ENCODE results near the gene CLEC18B.
A peak's percentile ranks its signal among the peaks of the same experiment; 100 is the strongest.
"Not testable (repeated sequence)": the region's sequence is repeated elsewhere in the genome, so short reads cannot be mapped to it uniquely, and the experiment has no call there.

The CLEC18B gene

GRCh38 chr16:74404148-74404933 lies 16.9 kb downstream of the CLEC18B start:
- not testable (repeated sequence) for DNase-seq

GRCh38 chr16:74400238-74400637 lies 21.0 kb downstream of the CLEC18B start:
- DNase-seq: not testable (repeated sequence)

GRCh38 chr16:74398212-74398895 lies 22.9 kb downstream of the CLEC18B start:
- not testable (repeated sequence) for DNase-seq

- not testable (repeated sequence) for DNase-seq
Observed at GRCh38 chr16:74396521-74397017, 24.7 kb downstream of the CLEC18B start.

- DNase-seq: not testable (repeated sequence)
Observed at GRCh38 chr16:74394604-74395003, 26.7 kb downstream of the CLEC18B start.

DNA sequence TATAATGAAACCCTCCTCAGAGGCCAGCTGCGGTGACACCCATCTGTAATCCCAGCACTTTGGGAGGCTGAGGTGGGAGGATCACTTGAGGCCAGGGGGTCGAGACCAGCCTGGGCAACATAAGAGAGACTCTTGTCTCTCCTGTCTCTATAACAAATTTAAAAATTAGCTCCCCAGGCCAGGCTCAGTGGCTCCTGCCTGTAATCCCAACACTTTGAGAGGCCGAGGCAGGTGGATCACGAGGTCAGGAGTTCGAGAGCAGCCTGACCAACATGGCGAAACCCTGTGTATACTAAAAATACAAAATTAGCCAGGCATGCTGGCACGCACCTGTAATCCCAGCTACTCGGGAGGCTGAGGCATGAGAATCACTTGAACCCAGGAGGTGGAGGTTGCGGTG lies 27.1 kb downstream of the CLEC18B start:
- not testable (repeated sequence) for DNase-seq

- not testable (repeated sequence) for DNase-seq
Observed at GRCh38 chr16:74391454-74392050, 29.7 kb downstream of the CLEC18B start.

GRCh38 chr16:74382339-74383034 lies 38.8 kb downstream of the CLEC18B start:
- not testable (repeated sequence) for DNase-seq

- DNase-seq: not testable (repeated sequence)
Observed at GRCh38 chr16:74373847-74374184, 47.5 kb downstream of the CLEC18B start.

DNA sequence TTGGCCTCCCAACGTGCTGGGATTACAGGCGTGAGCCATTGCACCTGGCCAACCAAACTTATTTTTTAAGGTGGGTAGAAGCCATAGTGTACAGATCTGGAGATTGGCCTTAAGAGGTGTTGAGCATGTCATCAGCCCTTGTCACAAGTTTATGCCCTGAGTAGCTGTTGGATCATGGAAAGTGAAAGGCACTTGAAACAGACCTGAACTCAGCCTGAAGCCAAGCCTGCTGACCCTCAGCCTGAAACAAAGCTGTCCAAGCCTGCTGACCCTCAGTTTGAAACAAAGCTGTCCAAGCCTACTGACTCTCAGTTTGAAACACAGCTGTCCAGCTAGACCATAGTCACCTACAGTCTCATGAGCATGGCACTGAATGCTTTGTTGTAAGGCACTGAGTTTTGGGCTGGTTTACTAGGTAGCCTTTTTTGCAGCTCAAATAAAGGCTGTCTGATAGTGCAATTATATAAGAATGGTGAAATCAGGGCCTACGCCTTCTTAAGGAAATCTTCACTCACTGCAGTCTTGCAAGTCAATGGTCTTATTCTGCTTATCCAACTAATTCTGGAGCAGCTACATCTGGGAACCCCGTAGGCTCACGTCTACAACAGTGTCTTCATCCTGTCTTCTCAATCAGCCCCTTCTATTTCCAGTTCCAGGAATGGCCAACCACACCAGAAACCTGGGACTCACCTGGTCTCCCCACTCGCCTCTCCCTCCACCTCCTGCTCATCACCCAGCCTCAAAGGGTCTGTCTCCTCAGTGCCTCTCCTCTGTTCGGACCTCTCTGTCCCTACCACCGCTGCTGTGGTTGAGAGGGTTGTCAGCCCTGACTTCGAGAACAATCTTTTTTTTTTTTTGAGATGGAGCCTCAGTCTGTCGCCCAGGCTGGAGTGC lies 48.1 kb downstream of the CLEC18B start:
- DNase-seq: no peak

DNA sequence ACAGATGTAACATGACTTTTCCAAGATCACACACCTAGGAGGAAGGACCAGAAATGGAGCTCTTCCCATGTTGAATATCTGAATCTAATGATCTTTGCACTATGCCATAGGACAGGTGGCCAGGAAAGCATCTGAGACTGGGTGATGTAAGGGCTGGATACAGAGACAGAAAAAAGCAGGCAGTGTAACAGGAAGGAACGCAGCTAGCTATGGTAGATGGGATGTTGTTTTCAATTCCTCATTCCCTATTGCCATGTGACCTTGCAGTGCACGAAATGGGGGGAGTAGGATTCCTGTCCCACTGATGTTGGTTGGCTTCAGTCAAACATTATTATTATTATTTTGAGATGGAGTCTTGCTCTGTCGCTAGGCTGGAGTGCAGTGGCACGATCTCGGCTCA lies 48.9 kb downstream of the CLEC18B start:
- DNase-seq: peak in 1 of 2 donors; percentile 1

DNA sequence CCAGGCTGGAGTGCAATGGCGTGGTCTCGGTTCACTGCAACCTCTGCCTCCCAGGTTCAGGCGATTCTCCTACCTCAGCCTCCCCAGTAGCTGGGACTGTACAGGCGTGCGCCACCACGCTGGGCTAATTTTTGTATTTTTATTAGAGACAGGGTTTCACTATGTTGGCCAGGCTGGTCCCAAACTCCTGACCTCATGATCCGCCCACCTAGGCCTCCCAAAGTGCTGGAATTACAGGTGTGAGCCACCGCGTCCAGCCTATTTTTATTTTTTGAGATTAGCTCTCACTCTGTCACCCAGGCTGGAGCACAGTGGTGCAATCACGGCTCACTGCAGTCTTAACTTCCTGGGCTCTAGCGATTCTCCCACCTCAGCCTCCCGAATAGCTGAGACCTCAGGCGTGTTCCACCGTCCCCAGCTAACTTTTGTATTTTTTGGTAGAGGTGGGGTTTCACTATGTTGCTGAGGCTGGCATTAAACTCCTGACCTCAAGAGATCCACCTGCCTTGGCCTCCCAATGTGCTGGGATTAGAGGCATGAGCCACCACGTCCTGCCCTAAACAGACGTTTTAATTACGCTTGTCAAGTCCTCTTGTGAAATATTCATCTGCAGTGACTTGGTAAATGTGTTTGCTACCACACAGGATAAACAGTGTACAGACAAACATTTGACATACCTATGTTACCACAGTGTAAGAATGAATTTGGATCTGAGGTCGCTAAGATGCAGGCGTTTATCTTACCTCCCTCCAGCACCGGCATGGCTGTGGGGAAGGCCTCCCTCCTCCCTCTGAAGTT lies 50.7 kb downstream of the CLEC18B start:
- DNase-seq: not testable (repeated sequence)

GRCh38 chr16:74368002-74368911 lies 53.0 kb downstream of the CLEC18B start:
- DNase-seq: peak; percentile 89 to 97

DNA sequence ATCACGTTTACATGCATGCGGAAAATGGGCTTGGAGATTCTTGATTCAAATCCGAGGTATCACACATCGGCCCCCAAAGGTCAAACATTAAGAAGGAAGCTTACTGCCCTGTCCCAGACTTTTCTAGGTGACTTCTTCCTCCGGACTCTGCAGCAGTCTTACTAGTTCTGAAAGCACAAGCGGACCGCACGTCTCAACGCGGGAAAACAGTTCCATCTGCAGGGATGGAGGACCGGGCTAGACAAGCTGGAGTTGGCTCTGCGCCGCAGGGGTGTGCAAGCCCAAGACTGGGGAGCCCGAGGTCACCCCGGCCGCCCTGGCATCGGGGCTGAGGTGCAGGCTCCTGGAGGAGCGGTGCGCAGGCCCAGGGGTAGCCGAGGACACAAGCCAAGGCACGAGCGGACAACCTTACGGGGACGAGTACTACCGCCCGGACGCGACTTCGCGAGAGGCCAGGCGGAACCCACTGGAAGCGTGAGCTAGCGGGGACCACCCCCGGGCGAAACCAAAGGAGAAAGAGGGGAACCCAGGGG lies 53.7 kb downstream of the CLEC18B start:
- peak; percentile 9 to 28 for DNase-seq

GRCh38 chr16:74361646-74362610 lies 59.4 kb downstream of the CLEC18B start:
- not testable (repeated sequence) for DNase-seq
